Measurements from ENCODE around the gene HOXC5. TPM values are rescaled to one million over a fixed set of nuclear protein-coding genes. Genes with fewer than 3 reads are reported as not detected.

HOXC5 gene
- total RNA-seq, 8 experiments from 2014 or later: 4.4 to 49.2 (median 10.4) TPM

DNA sequence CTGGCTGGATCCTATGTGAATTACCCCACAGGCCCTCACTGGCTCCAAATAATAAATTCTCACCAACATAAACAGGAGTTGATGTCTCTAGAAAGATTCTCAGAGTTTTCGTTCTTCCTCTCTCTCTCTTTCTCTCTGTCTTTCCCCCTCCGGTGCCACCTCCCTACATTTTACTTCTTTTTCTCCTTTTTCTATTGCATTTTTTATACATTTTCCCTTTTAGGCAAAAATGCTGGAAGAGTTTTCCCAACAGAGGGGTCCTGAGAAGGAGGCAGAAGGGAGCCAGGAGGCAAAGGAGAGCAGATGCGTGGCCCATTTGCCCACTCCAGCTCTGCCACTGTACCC, 5.4 kb upstream of the HOXC5 start:
- in situ Hi-C loops (cut with MboI; ENCODE audit: low pct_unique_long_range_greater_than_20kb in 2 of 9, low sequenced_read_pairs in 9 of 9, unreplicated experiment in 9 of 9): loop anchor here in 6 of 9 experiments (10.0 to 25.0 kb wide), 4 partner anchors 160 to 335 kb away; partner anchors contain the start of genes GPR84 (in 1 of the 6) and SMUG1 (in 1 of the 6)
- Histone ChIP-seq H3K4me3 (no peak overlapping the region), H3K27ac (peak overlapping the region in 1 of 2 donors; percentile 58), H3K4me1 (replicated peaks in 1 of 2) (peaks cover 40 to 68% of the 10 kb centered on the region in 2 donors)
- WGBS, 10 experiments: 32 to 98% (median 57%) methylated on average over 2 to 3 of the region's 3 CpGs; no CpG with 5 or more reads in 2 of the 10 experiments
- ATAC-seq (replicated peaks in 6 of 8): no peak

DNA sequence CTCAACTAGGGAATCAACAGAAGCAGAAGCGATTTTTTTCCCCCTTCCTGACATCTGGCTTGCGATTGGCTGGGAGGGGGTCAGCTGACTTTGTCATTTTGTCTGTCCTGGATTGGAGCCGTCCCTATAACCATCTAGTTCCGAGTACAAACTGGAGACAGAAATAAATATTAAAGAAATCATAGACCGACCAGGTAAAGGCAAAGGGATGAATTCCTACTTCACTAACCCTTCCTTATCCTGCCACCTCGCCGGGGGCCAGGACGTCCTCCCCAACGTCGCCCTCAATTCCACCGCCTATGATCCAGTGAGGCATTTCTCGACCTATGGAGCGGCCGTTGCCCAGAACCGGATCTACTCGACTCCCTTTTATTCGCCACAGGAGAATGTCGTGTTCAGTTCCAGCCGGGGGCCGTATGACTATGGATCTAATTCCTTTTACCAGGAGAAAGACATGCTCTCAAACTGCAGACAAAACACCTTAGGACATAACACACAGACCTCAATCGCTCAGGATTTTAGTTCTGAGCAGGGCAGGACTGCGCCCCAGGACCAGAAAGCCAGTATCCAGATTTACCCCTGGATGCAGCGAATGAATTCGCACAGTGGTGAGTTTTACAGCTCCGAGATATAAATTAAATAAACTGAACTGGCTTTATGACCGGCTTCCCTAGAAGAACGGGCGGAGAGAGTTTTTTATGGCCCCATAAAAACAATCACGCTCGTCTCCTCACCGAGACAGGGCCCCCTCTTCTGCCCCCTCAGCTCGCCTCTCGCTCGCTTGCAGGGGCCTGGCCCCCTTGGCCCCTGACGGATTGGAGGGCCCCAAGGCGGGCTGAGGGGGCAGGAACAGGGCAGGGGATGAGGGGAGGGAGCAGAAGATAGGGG, 4.3 kb upstream of the HOXC5 start, which contains the start of gene HOXC6:
HOXC6 (plus strand) TSS at position 127 of the 888 bp plus-strand sequence; CDS start at position 209, 82 bp downstream.
- Histone ChIP-seq H3K27ac (peak within 1 kb of the TSS in 1 of 2 donors; percentile 94), H3K4me1 (replicated peaks in 1 of 2) (peaks cover 42 to 58% of the 10 kb centered on the region in 2 donors), H3K4me3 (peak within 1 kb of the TSS; percentile 35 to 62 (median 46))
- 0 to 6% (median 1%) methylated on average over 1 to 25 of the region's 36 CpGs for WGBS, 10 experiments
- in situ Hi-C loops (cut with MboI; ENCODE audit: low pct_unique_long_range_greater_than_20kb in 2 of 9, low sequenced_read_pairs in 9 of 9, unreplicated experiment in 9 of 9): loop anchor here in 6 of 9 experiments (10.0 to 25.0 kb wide), 4 partner anchors 159 to 334 kb away; partner anchors contain the start of genes GPR84 (in 1 of the 6) and SMUG1 (in 1 of the 6)
- ATAC-seq (replicated peaks in 6 of 8): peak; percentile 11 to 41 (median 20)

DNA sequence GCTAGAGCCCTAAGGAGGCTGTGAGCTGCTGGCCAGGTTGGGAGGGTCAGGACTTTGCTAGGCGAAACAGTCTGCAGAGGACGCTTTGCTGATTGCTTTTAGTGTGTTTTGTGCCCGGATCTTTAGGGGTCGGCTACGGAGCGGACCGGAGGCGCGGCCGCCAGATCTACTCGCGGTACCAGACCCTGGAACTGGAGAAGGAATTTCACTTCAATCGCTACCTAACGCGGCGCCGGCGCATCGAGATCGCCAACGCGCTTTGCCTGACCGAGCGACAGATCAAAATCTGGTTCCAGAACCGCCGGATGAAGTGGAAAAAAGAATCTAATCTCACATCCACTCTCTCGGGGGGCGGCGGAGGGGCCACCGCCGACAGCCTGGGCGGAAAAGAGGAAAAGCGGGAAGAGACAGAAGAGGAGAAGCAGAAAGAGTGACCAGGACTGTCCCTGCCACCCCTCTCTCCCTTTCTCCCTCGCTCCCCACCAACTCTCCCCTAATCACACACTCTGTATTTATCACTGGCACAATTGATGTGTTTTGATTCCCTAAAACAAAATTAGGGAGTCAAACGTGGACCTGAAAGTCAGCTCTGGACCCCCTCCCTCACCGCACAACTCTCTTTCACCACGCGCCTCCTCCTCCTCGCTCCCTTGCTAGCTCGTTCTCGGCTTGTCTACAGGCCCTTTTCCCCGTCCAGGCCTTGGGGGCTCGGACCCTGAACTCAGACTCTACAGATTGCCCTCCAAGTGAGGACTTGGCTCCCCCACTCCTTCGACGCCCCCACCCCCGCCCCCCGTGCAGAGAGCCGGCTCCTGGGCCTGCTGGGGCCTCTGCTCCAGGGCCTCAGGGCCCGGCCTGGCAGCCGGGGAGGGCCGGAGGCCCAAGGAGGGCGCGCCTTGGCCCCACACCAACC, 3.1 kb upstream of the HOXC5 start:
- H3K27ac ChIP-seq: peak overlapping the region in 1 of 2 donors; percentile 94
- peaks cover 43 to 50% of the 10 kb centered on the region in 2 donors for H3K4me1 ChIP-seq (replicated peaks in 1 of 2)
- no peak for ATAC-seq (replicated peaks in 6 of 8)
- in situ Hi-C loops (cut with MboI; ENCODE audit: low pct_unique_long_range_greater_than_20kb in 2 of 9, low sequenced_read_pairs in 9 of 9, unreplicated experiment in 9 of 9): loop anchor here in 8 of 9 experiments (5.0 to 25.0 kb wide), 6 partner anchors 158 to 333 kb away; partner anchors contain the start of genes SMUG1 (in 2 of the 8) and GPR84 (in 1 of the 8)
- peak overlapping the region; percentile 35 to 62 (median 46) for H3K4me3 ChIP-seq
- WGBS, 10 experiments: 0 to 87% (median 13%) methylated on average over 2 to 21 of the region's 53 CpGs; no CpG with 5 or more reads in 3 of the 10 experiments

DNA sequence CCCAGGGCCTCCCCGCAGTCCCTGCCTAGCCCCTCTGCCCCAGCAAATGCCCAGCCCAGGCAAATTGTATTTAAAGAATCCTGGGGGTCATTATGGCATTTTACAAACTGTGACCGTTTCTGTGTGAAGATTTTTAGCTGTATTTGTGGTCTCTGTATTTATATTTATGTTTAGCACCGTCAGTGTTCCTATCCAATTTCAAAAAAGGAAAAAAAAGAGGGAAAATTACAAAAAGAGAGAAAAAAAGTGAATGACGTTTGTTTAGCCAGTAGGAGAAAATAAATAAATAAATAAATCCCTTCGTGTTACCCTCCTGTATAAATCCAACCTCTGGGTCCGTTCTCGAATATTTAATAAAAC, 2.4 kb upstream of the HOXC5 start:
- ATAC-seq (replicated peaks in 6 of 8): no peak
- in situ Hi-C loops (cut with MboI; ENCODE audit: low pct_unique_long_range_greater_than_20kb in 2 of 9, low sequenced_read_pairs in 9 of 9, unreplicated experiment in 9 of 9): loop anchor here in 4 of 9 experiments (5.0 to 25.0 kb wide), 4 partner anchors 157 to 332 kb away; partner anchors contain the start of genes SMUG1 (in 2 of the 4) and GPR84 (in 1 of the 4)
- 8 to 85% (median 14%) methylated on average over 5 to 6 of the region's 7 CpGs for WGBS, 10 experiments
- peak overlapping the region in 1 of 2 donors; percentile 94 for H3K27ac ChIP-seq
- peaks cover 49 to 50% of the 10 kb centered on the region in 2 donors for H3K4me1 ChIP-seq (replicated peaks in 1 of 2)
- H3K4me3 ChIP-seq: peak overlapping the region; percentile 35 to 62 (median 46)

DNA sequence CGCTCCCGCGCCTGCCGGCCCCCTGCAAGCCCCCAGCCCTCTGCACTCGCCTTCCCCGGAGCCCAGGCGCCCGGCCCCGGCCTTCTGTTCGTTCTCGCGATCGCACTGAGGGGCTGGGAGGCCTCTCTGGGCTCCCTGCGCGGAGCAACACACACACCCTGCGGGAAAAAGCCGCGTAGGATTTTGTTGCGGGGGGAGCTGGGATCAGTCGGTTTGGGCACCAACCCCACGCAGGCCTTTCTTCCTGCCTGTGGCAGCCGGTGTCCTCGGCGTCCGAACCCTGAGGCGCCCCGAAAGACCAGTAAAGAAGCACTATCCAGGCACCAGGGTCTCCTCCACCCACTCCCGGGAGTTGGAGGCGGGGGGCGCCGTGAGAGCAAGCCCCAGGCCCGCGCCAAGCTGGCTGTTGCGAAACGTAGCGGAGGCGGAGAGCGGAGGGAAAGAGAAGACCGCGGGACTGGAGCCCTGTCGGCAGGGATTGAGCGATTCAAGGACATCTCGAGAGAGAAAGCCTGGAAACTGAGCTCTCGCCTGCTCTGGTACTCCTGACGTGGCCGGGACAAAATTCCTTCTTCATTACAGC, 1.9 kb upstream of the HOXC5 start:
- in situ Hi-C loops (cut with MboI; ENCODE audit: low pct_unique_long_range_greater_than_20kb in 2 of 9, low sequenced_read_pairs in 9 of 9, unreplicated experiment in 9 of 9): loop anchor here in 4 of 9 experiments (5.0 to 25.0 kb wide), 4 partner anchors 156 to 331 kb away; partner anchors contain the start of genes SMUG1 (in 2 of the 4) and GPR84 (in 1 of the 4)
- Histone ChIP-seq H3K4me1 (replicated peaks in 1 of 2) (peaks cover 50 to 55% of the 10 kb centered on the region in 2 donors), H3K4me3 (peak overlapping the region; percentile 15 to 62 (median 46)), H3K27ac (peak overlapping the region; percentile 62 to 94)
- 0 to 100% (median 13%) methylated on average over 1 to 10 of the region's 46 CpGs; no CpG with 5 or more reads in 4 of the 10 experiments for WGBS, 10 experiments
- ATAC-seq (replicated peaks in 6 of 8): peak in 7 of 8 experiments; percentile 4 to 34 (median 10)

DNA sequence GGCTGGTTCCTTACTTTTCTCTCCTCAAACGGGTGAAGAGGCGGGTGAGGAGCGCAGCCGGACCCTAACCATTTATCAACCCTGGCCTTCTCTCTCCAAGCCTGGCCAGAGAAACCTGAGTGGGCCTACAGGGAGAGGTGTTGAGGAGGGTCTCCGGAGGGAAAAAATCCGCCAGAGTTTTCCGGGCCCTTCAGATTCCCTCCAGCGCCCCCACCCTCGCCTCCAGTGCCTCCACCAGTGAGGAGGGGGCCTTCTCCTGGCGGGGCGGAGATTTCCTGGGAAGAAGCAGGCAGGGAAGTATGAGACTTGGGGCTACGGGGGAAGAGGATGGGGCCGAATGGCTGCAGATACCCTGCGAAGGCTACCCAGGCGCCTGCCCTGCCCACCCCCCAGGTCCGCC, 1.4 kb upstream of the HOXC5 start:
- peaks cover 50 to 60% of the 10 kb centered on the region in 2 donors for H3K4me1 ChIP-seq (replicated peaks in 1 of 2)
- no peak for ATAC-seq (replicated peaks in 6 of 8)
- 47 to 89% (median 58%) methylated on average over 2 to 11 of the region's 16 CpGs; no CpG with 5 or more reads in 7 of the 10 experiments for WGBS, 10 experiments
- H3K27ac ChIP-seq: peak overlapping the region; percentile 62 to 94
- in situ Hi-C loops (cut with MboI; ENCODE audit: low pct_unique_long_range_greater_than_20kb in 2 of 9, low sequenced_read_pairs in 9 of 9, unreplicated experiment in 9 of 9): loop anchor here in 4 of 9 experiments (5.0 to 25.0 kb wide), 4 partner anchors 156 to 331 kb away; partner anchors contain the start of genes SMUG1 (in 2 of the 4) and GPR84 (in 1 of the 4)
- peak overlapping the region; percentile 15 to 62 (median 46) for H3K4me3 ChIP-seq

DNA sequence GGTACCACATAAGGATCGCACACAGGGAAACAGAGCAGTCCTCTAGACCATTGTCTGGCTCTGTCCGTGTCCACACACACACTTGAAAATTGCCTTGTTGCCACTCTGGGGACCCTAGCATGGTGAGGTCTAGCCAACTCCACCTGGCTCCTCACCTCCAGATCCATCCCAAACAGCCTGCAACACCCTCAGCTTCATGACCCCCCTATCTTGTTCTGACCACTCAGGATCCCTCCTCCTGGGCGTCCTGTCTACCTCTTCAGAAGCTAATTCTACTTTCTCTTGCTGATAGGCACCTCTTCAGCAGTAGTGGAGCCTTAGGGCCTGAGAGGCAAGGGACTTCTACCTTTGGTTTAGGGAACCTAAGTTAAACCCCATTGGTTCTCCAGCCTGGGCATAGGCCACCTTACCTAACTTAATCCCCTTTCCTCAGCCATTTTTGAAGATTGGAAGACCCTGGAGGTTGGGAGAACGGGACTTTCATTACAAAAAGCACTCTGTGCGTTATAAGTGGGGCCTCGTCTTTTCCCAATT, 697 bp upstream of the HOXC5 start:
- Histone ChIP-seq H3K4me1 (replicated peaks in 1 of 2) (peaks cover 50 to 66% of the 10 kb centered on the region in 2 donors), H3K27ac (peak overlapping the region; percentile 2 to 94), H3K4me3 (peak overlapping the region; percentile 41 to 58 (median 45))
- no peak for ATAC-seq (replicated peaks in 6 of 8)
- in situ Hi-C loops (cut with MboI; ENCODE audit: low pct_unique_long_range_greater_than_20kb in 2 of 9, low sequenced_read_pairs in 9 of 9, unreplicated experiment in 9 of 9): loop anchor here in 4 of 9 experiments (5.0 to 25.0 kb wide), 4 partner anchors 155 to 330 kb away; partner anchors contain the start of genes SMUG1 (in 2 of the 4) and GPR84 (in 1 of the 4)
- WGBS, 10 experiments: 0 to 93% (median 52%) methylated on average over 1 to 3 of the region's 6 CpGs; no CpG with 5 or more reads in 3 of the 10 experiments

DNA sequence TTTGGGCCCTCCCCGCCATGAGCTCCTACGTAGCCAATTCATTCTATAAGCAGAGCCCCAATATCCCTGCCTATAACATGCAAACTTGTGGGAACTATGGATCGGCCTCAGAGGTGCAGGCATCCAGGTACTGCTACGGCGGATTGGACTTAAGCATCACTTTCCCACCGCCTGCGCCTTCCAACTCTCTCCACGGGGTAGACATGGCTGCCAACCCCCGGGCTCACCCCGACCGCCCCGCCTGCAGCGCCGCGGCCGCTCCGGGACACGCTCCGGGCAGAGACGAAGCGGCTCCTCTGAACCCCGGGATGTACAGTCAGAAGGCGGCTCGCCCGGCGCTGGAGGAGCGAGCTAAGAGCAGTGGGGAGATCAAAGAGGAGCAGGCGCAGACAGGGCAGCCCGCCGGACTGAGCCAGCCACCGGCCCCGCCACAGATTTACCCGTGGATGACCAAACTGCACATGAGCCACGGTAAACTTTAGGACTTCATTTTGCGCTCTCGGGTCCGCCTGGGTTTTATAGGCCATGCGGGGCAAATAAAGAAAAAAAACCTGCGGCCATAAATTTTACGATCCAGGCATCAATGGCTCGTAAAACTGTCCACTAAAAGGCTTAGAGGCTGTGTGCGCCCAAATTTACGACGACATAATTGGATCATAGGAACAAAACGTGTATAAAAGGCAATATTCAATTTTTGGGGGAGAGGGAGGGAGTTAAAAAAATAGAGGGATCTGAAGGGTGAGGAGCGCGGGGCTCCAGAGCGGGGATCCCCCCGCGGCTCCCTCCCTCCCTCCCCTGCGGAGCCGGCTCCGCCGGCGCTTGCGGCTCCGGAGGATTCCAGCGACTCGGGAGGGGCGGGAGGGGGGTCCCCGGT, 493 bp downstream of the HOXC5 start:
- WGBS, 10 experiments: 0 to 5% (median 0%) methylated on average over 2 to 28 of the region's 61 CpGs; no CpG with 5 or more reads in 1 of the 10 experiments
- peak overlapping the region; percentile 41 to 58 (median 45) for H3K4me3 ChIP-seq
- in situ Hi-C loops (cut with MboI; ENCODE audit: low pct_unique_long_range_greater_than_20kb in 2 of 9, low sequenced_read_pairs in 9 of 9, unreplicated experiment in 9 of 9): loop anchor here in 4 of 9 experiments (5.0 to 25.0 kb wide), 4 partner anchors 154 to 329 kb away; partner anchors contain the start of genes SMUG1 (in 2 of the 4) and GPR84 (in 1 of the 4)
- H3K4me1 ChIP-seq (replicated peaks in 1 of 2): peaks cover 44 to 73% of the 10 kb centered on the region in 2 donors
- ATAC-seq (replicated peaks in 6 of 8): peak; percentile 21 to 66 (median 52)
- H3K27ac ChIP-seq: peak overlapping the region; percentile 91 to 94

DNA sequence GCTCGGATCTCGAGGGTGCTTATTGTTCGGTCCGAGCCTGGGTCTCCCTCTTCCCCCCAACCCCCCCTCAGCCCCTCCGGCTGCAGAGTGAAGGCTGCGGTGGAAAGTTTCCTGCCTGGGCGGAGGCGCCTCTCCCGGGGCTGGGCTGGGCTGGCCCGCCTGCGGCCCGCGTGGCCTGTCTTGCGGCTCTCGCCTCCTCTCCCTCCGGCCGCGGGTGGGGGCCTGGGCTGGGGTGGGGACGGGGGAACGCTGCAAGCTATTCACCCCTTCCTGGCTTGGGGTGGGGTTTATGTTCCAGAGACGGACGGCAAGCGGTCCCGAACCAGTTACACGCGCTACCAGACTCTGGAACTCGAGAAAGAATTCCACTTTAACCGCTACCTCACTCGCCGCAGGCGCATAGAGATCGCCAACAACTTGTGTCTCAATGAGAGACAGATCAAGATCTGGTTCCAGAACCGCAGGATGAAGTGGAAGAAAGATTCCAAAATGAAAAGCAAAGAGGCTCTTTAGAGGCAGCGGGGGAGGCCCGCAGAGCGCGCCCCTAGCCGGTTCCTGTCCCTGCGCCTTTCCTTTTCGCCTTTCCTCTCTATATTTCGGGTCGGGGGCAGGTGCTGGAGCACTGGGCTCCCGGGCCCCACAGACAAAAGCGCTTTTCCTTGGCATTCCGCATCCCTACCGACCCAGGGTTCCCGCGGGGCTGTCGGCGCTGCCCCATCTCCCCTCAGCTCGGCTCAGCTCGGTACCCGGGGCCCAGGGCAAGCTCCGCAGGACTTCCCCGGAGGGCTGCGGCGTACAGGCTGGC, 1.3 kb downstream of the HOXC5 start:
- 0 to 21% (median 0%) methylated on average over 1 to 15 of the region's 57 CpGs; no CpG with 5 or more reads in 6 of the 10 experiments for WGBS, 10 experiments
- Histone ChIP-seq H3K4me3 (peak overlapping the region; percentile 41 to 58 (median 45)), H3K4me1 (replicated peaks in 1 of 2) (peaks cover 44 to 73% of the 10 kb centered on the region in 2 donors), H3K27ac (peak overlapping the region; percentile 91 to 94)
- in situ Hi-C loops (cut with MboI; ENCODE audit: low pct_unique_long_range_greater_than_20kb in 2 of 9, low sequenced_read_pairs in 9 of 9, unreplicated experiment in 9 of 9): loop anchor here in 4 of 9 experiments (5.0 to 25.0 kb wide), 4 partner anchors 153 to 328 kb away; partner anchors contain the start of genes SMUG1 (in 2 of the 4) and GPR84 (in 1 of the 4)
- peak; percentile 6 to 46 (median 26) for ATAC-seq (replicated peaks in 6 of 8)

Measured in motor neuron (in vitro differentiated cells).